SK-N-MC (cell line): Measurements from ENCODE around the gene GATA1.

Source experiments
- DNase-seq: peaks from one replicate; pipeline ENCODE4 v3.0.0-alpha.2; 2011; ENCODE audit warnings: low read depth, low spot score
- H3K27ac ChIP-seq: fragments of 200-600 bp; sonication (generic); 2 replicates; pipeline ENCODE4 v1.5.1; 2016; ENCODE audit warnings: mixed run types
- H3K36me3 ChIP-seq: fragments of 200-600 bp; sonication (generic); 2 replicates; pipeline ENCODE4 v1.6.1; 2017; ENCODE audit warnings: antibody characterized with exemption, low read length, mixed read lengths; ENCODE audit not compliant: insufficient read depth
- H3K4me3 ChIP-seq: fragments of 200-600 bp; sonication (generic); 2 replicates; pipeline ENCODE4 v1.5.1; 2016
- H3K9ac ChIP-seq: fragments of 200-600 bp; sonication (generic); 2 replicates; pipeline ENCODE4 v1.8.0; 2017; ENCODE audit warnings: mixed run types, mixed read lengths; ENCODE audit not compliant: insufficient read length
- H3K9me3 ChIP-seq: fragments of 200-600 bp; sonication (generic); 2 replicates; pipeline ENCODE4 v1.6.1; 2017; ENCODE audit warnings: low read depth, mild to moderate bottlenecking, antibody characterized with exemption, low read length, moderate library complexity, mixed read lengths
- EZH2 ChIP-seq: fragments of 200-600 bp; sonication (generic); IDR thresholded peaks from one replicate; pipeline ENCODE4 v1.6.1; 2017; ENCODE audit warnings: antibody characterized with exemption
- FOXP2 ChIP-seq: optimal IDR thresholded peaks from 2 replicates; pipeline ENCODE3; 2011; ENCODE audit warnings: mild to moderate bottlenecking, moderate library complexity; ENCODE audit not compliant: insufficient read depth; ENCODE audit errors: extremely low read length, control extremely low read depth
- POLR2AphosphoS5 ChIP-seq: IDR thresholded peaks from 2 replicates; pipeline ENCODE4 v1.6.1; 2012; ENCODE audit warnings: mild to moderate bottlenecking, low read depth, low read length, borderline replicate concordance

Gene GATA1

DNA sequence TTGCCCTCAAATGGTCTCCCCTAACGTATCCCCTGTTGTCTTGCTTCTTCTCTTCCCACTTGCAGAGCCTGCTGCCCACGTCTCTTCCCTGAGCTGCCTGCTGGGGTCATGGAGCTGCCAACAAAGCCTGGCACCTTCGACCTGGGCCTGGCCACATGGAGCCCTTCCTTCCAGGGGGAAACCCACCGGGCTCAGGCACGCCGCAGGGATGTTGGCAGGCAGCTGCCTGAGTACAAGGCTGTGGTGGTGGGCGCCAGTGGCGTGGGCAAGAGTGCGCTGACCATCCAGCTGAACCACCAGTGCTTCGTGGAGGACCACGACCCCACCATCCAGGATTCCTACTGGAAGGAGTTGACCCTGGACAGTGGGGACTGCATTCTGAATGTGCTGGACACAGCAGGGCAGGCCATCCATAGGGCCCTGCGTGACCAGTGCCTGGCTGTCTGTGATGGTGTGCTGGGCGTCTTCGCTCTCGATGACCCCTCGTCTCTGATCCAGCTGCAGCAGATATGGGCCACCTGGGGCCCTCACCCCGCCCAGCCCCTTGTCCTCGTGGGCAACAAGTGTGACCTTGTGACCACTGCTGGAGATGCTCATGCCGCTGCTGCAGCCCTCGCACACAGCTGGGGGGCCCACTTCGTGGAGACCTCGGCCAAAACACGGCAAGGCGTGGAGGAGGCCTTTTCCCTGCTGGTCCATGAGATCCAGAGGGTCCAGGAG lies 42.8 kb downstream of the GATA1 start:
- DNase-seq: no peak
- H3K36me3 ChIP-seq: no peaks in the 10 kb centered on the region
- H3K4me3 ChIP-seq: no peak overlapping the region
- H3K9me3 ChIP-seq: no peaks in the 10 kb centered on the region
- H3K9ac ChIP-seq: no peak overlapping the region
- TF ChIP-seq FOXP2: no peak
- no peak for TF ChIP-seq POLR2AphosphoS5
- TF ChIP-seq EZH2: no peak
- H3K27ac ChIP-seq: no peak overlapping the region

DNA sequence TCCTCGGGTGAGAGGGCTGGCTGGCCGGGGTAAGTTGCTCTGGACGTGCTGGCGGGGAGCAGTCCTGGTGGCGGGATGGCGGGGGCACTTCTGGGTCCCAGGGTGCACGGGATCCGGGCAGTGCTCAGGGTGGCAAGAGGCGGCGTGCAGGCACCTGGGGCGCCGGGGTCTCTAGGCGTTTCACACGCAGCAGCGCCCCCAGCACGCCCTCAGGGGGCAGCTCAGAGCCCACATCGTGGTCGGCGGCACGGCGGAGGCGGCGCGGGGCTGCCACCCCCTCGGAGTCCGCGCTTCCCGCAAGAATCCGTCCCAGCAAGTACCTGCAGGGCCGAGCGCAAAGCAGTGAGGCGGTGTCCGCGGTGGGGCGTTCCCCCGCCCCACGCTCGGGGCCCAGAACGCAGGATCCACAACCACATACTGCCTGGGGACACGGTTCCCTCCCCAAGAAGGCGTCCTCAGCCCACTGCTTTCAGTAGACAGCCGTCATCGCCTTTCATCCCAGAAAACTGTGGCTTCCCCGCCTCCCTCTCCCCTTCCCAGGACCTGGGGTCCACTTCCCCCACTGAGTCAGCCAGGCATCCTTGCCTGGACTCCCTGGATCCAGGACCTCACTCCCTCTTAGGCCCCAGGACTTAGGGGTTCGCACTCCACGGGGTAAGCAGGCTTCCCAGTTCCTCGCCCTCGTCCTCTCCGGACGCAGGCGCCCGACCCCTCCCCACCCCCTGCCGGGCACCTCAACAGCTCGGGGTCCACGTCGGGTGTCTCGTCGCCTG lies 44.9 kb downstream of the GATA1 start:
- no peak overlapping the region for H3K9ac ChIP-seq
- no peak for DNase-seq
- H3K9me3 ChIP-seq: no peaks in the 10 kb centered on the region
- no peak overlapping the region for H3K4me3 ChIP-seq
- no peak overlapping the region for H3K27ac ChIP-seq
- TF ChIP-seq POLR2AphosphoS5 (no peak), FOXP2 (no peak), EZH2 (no peak)
- no peaks in the 10 kb centered on the region for H3K36me3 ChIP-seq

DNA sequence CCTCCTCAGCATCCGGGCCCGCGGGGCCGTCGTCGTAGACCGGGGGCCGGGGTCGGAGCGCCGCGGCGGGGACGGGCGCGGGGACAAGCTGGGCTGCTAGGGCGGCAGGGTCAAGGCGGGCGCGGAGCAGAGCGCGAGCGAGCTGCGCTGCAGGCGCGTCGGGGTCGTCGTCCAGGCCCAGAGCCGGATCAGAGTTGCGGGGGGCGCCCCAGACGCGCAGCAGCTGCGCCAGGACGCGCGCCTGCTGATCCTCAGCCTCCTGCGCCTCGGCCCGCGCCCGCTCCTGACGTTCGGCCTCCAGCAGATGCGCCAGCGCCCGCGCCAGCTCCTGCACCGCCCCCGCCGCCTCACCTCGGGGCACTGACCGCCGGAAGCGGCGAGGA lies 45.5 kb downstream of the GATA1 start:
- Histone ChIP-seq H3K36me3 (no peaks in the 10 kb centered on the region), H3K9ac (no peak overlapping the region), H3K27ac (no peak overlapping the region), H3K9me3 (no peaks in the 10 kb centered on the region), H3K4me3 (no peak overlapping the region)
- DNase-seq: no peak
- TF ChIP-seq POLR2AphosphoS5 (no peak), FOXP2 (no peak), EZH2 (no peak)

DNA sequence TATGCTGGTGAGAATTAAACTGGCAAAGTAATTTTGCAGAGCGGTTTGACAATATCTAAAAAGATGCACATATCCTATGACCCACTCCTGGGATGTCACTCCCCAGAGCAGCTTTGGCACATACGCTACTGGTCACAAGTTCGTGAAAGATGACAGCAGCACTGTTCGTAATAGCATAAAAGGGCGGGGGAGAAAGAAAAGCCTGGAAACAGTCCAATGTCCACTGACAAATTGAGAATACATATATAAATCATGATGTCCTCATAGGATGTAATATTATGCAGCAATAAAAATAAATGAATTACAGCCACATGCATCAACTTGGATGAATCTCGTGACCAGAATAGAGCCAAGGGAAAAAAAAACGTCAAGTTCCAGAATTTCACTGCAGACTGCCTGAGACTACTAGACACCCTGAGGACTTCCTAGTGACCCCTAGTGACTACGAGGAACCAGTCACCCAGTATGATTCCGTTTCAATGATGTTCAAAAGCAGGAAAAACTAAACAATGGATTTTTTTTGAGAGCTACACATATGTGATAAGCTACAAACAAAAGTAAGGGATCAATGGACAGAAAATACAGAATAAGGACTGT lies 47.2 kb downstream of the GATA1 start:
- no peak overlapping the region for H3K9ac ChIP-seq
- DNase-seq: no peak
- TF ChIP-seq EZH2: no peak
- no peak for TF ChIP-seq POLR2AphosphoS5
- no peak for TF ChIP-seq FOXP2

DNA sequence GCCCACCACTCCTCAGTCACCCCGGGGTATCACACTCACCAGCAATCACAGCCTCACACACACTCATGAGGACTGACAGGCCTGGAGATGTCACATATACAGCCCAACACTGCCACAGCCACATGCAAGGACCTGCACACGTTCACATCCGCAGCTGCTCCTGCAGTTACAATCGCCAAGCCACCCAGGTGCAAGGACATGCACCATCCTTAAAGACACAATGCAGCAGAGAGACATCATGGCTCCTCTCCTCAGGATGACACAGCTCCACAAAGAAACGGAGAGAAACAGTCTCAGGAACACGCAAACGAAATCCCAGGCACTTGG lies 48.0 kb downstream of the GATA1 start:
- H3K27ac ChIP-seq: no peak overlapping the region
- H3K36me3 ChIP-seq: no peaks in the 10 kb centered on the region
- no peak overlapping the region for H3K9ac ChIP-seq
- no peaks in the 10 kb centered on the region for H3K9me3 ChIP-seq
- TF ChIP-seq EZH2: no peak
- TF ChIP-seq POLR2AphosphoS5: no peak
- no peak for TF ChIP-seq FOXP2
- H3K4me3 ChIP-seq: peak overlapping the region; percentile 79
- no peak for DNase-seq

More for the DNA sequence above, 47.2 kb downstream of the GATA1 start:
- Histone ChIP-seq H3K9me3 (no peaks in the 10 kb centered on the region), H3K36me3 (no peaks in the 10 kb centered on the region), H3K4me3 (no peak overlapping the region), H3K27ac (no peak overlapping the region)

DNA sequence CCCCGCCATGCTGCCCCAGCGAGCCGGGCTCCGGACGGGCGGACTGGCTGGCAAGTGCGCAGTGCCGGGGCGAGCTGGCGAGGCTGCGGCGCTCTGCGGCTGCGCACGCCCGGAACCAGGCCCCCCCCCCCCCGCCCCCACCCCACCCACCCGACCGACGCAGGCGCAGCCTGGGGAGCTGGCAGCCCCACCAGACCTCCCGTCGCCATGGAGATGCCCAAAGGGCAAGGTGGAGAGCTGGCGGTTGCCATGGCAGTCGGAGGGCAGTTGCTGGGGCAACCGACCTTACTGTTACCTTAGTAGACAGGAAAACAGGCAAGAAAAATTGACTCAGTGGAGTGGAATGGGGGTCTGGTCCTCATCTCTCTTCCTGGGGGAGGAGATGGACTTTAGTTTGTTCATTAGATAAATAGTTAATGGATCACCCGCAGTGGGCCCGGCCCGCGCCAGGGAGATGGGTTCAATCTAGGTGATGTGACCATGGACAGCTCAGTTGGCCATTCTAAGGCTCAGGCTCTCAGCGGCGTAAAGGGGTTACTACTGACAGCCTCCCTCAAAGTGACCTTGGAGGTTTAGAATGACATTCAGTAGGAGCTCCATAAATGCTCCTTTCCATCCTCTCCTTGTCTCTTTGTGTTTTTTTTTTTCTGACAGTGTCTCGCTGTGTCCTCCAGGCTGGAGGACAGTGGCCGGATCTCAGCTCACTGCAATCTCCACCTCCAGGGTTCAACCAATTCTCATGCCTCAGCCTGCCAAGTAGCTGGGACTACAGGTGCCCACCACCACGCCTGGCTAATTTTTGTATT lies 49.3 kb downstream of the GATA1 start, which contains the start of gene PCSK1N:
Gene PCSK1N, minus strand, starts transcription at position 87 of the 806 bp plus-strand sequence. Its CDS starts 78 bp downstream, at position 9.
- H3K27ac ChIP-seq: no peak within 1 kb of the TSS

DNA sequence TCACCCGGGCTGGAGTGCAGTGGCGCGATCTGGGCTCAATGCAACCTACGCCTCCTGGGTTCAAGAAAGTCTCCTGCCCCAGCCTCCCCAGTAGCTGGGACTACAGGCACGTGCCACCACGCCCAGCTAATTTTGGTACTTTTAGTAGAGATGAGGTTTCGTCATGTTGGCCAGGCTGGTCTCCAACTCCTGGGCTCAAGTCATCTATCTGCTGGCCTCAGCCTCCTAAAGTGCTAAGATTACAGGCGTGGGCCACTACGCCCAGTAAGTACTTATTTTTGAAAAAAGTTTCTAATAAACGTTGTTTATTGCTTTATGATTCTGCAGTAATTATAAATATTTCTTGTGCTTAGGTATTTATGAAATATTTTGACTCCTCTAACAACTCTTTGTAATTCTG lies 53.3 kb downstream of the GATA1 start:
- TF ChIP-seq POLR2AphosphoS5: no peak
- no peak for TF ChIP-seq EZH2
- TF ChIP-seq FOXP2: no peak
- H3K36me3 ChIP-seq: no peaks in the 10 kb centered on the region
- DNase-seq: no peak
- no peaks in the 10 kb centered on the region for H3K9me3 ChIP-seq
- H3K9ac ChIP-seq: no peak overlapping the region
- no peak overlapping the region for H3K4me3 ChIP-seq
- H3K27ac ChIP-seq: no peak overlapping the region

More for the DNA sequence above, 49.3 kb downstream of the GATA1 start, which contains the start of gene PCSK1N:
- DNase-seq: no peak
- peak within 1 kb of the TSS; percentile 45 for H3K9ac ChIP-seq
- peak within 1 kb of the TSS; percentile 79 for H3K4me3 ChIP-seq
- no peaks in the 10 kb centered on the region for H3K9me3 ChIP-seq
- H3K36me3 ChIP-seq: no peaks in the 10 kb centered on the region
- TF ChIP-seq EZH2 (no peak), POLR2AphosphoS5 (no peak), FOXP2 (no peak)
